ENCODE measurements around the gene CAST.

CAST gene

GRCh38 chr5:96645091-96645490, 17.1 kb upstream of the CAST start:
- TF ChIP-seq, protein P1, sequence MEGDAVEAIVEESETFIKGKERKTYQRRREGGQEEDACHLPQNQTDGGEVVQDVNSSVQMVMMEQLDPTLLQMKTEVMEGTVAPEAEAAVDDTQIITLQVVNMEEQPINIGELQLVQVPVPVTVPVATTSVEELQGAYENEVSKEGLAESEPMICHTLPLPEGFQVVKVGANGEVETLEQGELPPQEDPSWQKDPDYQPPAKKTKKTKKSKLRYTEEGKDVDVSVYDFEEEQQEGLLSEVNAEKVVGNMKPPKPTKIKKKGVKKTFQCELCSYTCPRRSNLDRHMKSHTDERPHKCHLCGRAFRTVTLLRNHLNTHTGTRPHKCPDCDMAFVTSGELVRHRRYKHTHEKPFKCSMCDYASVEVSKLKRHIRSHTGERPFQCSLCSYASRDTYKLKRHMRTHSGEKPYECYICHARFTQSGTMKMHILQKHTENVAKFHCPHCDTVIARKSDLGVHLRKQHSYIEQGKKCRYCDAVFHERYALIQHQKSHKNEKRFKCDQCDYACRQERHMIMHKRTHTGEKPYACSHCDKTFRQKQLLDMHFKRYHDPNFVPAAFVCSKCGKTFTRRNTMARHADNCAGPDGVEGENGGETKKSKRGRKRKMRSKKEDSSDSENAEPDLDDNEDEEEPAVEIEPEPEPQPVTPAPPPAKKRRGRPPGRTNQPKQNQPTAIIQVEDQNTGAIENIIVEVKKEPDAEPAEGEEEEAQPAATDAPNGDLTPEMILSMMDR (IDR thresholded peaks at IDR 0.05; ENCODE audit: low read depth, low read length), result no peak
- no peak overlapping the region for H3K4me3 ChIP-seq (ENCODE audit: low read depth, low read length)

DNA sequence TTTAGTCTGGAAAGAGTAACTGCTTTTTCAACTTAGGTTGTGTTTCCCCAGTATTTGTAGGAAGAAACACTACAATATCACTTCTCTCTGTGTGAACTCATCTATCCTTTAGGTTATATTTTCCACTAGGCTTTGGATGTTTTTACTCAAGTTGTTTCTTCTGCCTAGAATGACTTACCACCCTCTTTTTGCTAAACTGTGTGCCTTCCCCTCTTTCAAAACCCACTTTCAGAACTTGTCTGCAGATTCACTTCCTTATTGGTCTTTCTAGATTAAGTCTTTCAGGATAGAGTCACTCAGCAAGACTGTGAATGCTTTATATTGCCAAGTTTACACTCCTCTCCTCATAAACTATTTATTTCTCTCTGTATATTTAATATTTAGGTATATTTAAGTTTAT, 14.2 kb upstream of the CAST start:
- TF ChIP-seq, protein P1 (IDR thresholded peaks at IDR 0.05; ENCODE audit: low read depth, low read length), result no peak
- no peak overlapping the region for H3K4me3 ChIP-seq (ENCODE audit: low read depth, low read length)

- TF ChIP-seq, protein P1 (IDR thresholded peaks at IDR 0.05; ENCODE audit: low read depth, low read length), result no peak
- no peak overlapping the region for H3K4me3 ChIP-seq (ENCODE audit: low read depth, low read length)
These were observed 13.6 kb upstream of the CAST start for GRCh38 chr5:96648593-96648992.

DNA sequence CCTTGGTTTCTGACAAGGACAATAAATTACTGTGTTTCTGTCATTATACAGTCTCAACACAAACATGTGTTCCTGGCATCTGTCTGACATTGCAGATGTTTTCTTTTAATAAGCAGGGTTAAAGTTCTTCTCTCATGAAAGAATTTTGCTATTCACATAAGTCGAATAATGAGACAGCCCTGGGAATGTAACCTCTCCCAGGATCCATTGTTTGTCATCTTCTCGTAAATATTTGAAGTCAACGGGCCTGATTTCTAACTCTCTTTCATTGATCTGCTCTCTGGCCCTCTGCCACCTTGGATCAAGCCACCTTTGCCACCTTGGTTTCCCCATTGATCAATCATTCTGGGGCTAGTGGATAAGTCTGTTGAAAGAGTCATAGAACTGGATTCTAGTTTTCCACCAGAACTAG, 12.9 kb upstream of the CAST start:
- no peak overlapping the region for H3K4me3 ChIP-seq (ENCODE audit: low read depth, low read length)
- TF ChIP-seq, protein P1 (IDR thresholded peaks at IDR 0.05; ENCODE audit: low read depth, low read length), result no peak

DNA sequence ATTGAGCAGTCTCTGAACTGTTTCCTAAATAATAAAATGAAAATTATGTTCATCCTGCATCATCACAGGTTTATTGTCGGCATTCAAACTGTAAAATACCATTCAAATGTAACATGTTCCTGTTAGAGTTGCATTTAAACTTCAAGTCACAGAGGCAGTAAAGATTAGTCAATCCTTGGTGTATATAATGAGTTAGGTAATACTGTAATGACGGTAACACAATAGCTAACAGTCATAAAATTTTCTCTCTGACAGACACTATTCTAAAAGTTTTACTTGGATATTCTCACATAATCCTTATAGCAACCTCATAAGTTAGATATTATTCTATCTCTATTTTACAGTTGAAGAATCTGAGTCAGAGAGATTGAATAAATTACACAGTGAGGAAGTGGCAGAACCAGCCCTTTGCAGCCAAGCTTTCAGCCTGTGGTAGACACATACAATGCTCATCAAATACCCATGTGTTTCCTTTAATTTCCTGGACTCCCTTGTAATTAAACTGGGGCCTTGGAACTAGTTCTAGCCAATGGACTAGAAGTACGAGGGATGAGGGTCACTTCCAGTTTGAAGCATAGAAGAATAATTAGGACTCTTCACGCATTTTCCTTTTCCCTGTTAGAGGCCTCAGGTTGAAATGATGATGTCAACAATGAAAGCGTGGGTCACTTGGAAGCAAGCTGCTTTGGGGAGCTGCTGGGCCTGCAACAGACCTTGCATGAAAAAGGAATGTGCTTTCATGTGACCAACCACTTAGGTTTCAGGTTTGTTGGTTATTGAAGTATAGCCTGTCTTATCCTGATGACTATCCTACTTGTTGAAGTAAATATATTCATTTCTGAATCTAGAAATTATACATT, 12.3 kb upstream of the CAST start:
- no peak overlapping the region for H3K4me3 ChIP-seq (ENCODE audit: low read depth, low read length)
- TF ChIP-seq, protein P1 (IDR thresholded peaks at IDR 0.05; ENCODE audit: low read depth, low read length), result no peak

DNA sequence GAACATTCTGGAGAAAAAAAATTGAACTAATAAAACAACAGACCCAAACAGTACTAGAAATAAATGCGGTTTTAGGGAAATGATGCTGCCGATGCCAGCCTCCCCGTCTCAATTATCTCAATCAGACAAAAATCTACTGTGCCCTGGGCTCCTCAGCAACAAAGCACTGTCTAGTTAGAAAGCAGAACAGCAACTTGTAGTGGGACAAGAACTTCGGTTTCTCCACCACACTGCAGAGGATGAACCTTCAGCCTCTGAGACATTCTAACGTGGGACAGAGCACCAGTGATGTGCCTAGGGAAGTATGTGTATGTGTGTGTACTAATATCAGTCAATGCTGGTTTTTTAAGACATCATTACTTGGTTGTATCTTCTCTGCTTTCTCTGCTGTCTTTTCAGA, 11.1 kb upstream of the CAST start:
- TF ChIP-seq, protein P1 (IDR thresholded peaks at IDR 0.05; ENCODE audit: low read depth, low read length), result no peak
- H3K4me3 ChIP-seq (ENCODE audit: low read depth, low read length), result no peak overlapping the region

- H3K4me3 ChIP-seq (ENCODE audit: low read depth, low read length), result no peak overlapping the region
- TF ChIP-seq, protein P1 (IDR thresholded peaks at IDR 0.05; ENCODE audit: low read depth, low read length), result peak; percentile 38; the same call in 1 of the 2 replicates
These were observed 10.0 kb upstream of the CAST start for GRCh38 chr5:96651948-96652753.
